LoVo (cell line): ENCODE data around the gene CNGA4.
"Not testable (repeated sequence)": the region's sequence is repeated elsewhere in the genome, so short reads cannot be mapped to it uniquely, and the experiment has no call there.

Source experiments
- DNase-seq: peaks from one replicate; pipeline ENCODE4 v3.0.0-alpha.2; 2016; ENCODE audit warnings: low spot score

The CNGA4 gene

DNA sequence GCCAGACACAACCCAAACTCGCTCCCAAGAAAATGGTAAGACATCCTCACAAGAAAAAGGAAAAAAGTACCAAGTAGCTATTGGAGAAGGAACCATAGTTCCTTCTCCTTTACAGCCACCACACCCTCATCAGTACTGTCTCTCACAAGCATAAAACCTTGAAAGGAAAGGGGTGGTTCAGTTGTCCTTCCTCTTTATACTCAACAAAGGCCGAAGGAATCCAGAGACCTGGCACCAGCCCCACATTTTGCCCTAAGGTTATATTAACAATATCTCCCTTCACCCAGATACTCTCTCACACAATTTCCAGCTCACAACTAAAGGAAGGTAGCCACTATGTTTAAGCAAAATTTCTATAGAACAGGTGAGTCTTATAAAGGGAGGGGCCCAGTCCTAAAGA lies 13.0 kb upstream of the CNGA4 start:
- no peak for DNase-seq

DNA sequence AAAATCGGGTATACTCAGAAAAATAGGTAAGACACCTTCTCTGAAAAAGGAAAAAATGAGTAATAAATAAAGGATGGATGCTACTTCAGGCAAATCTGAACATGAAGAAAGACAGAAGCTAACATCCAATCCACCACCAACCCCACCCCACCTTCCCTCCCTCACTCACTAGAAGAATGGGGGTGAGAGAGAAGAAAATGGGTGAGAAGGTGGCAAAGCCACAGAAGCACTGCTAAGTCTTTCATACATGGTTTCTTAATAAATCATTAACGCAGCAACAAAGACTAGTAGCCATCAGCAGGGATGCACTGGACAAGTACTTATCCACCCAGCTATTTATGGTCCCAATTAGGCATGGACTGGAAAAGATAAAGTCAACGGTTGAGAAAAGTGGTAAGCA lies 10.4 kb upstream of the CNGA4 start:
- no peak for DNase-seq

DNA sequence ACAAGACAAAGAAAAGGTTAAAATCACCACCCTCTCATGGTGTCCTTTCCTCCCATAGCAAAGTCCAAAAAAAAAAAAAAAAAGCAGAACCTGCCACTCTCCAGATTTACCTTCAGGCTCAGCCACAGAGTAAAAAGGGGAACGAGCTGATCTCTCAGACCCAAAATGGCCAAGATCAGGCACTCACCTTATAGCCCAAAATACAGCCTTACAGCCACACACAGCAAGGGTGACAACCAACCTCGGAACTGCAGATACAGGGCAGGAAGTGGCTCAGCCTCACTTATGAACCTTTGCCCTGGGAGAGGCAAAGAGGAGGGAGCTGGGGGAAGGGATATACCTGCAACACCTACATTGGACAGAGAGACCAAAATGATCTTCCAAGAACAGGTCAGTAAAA lies 9.0 kb upstream of the CNGA4 start:
- DNase-seq: peak; percentile 52

DNA sequence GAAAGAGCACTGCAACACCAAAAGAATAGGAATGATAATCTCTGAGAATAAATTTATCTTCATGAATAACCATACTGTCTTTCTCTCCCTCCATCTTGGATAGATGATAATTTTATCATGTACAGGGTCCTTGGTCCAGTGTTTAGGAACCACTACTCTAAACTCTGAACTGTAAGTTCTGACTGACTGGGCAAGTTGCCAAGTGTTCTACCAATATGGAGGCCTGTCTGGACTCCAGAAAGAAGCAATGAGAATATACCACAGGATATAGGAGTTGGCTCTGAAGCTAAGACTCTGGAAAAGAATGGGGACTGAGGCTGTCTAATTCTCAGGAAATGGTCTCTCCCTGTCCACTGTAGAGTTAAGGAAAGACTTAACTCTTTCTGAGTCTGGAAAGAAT lies 6.0 kb upstream of the CNGA4 start:
- DNase-seq: no peak

DNA sequence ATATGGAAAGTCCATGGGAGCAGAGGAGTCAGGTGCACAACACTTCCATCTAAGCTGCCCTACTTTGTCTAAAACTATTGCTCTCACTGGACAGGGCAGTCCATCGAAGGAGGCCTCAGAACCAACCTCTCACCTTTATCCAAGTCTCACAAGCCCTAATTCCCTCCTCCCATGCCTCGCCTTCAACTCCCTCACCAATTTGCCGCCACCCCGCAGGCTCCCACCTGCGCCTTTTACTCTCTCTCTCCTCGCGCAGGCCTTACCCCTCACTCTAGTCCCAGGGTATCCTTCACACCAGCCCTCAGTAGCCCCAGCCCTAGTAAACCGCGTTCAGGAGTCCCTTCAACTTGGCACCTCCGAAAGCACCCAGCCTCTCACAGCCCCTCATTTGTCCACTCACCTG lies 4.9 kb upstream of the CNGA4 start:
- no peak for DNase-seq

DNA sequence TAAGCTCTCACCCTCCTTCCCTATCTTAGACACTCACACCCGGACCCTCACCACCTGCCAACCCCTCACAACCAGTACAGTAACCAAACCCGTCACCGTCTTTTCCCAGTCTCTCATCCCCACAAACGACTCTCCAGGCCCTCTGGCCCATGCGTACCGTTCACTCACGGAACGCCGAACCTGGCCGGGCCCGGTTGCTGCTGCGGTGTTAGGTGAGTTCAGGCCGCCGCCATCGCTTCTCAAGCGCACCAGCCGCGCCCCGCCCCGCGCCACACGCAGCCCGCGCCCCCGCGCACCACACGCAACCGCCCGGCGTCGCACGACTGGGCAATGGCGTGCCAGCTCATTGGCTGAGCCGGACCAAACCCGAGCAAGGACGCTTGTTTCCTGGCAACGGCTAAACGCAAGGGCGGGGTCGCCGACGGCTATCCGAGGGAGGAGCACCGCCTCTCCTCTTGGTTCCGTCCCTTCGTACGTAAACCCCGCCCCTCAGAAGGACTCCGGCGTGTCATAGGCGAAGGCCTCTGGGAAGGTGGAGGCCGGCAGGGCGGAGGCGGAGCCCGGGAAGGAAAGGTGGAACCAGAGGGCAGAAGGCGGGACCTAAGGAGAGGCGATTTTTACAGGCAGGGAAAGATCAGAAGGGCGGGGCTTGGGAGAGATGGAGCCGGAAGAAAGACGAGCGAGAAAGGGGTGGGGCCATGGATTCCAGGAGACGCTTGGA lies 4.3 kb upstream of the CNGA4 start, which contains the start of gene FHIP1B:
TSS of gene FHIP1B (minus strand) at position 250 of the 721 bp plus-strand sequence. CDS start 10,120 bp downstream, outside the sequence.
- DNase-seq: peak; percentile 99

DNA sequence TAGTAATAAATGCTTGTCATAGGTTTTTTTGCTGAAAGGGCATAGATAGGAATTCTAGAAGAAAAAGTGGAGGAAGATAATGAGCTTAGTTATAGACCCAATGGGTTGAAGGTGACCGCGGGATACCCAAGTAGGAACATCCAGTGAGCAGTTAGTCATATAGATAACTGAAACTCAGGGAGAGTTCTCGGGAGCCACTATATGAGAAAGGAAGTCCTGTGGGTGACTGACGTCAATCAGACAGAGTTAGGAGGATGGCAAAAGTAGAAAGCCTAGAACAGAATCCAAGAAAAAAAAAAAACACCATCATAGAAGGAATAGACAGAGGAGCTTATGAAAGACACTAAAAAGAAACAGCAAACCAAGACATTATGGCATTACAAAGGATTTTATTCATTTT lies 1.6 kb upstream of the CNGA4 start:
- DNase-seq: no peak

DNA sequence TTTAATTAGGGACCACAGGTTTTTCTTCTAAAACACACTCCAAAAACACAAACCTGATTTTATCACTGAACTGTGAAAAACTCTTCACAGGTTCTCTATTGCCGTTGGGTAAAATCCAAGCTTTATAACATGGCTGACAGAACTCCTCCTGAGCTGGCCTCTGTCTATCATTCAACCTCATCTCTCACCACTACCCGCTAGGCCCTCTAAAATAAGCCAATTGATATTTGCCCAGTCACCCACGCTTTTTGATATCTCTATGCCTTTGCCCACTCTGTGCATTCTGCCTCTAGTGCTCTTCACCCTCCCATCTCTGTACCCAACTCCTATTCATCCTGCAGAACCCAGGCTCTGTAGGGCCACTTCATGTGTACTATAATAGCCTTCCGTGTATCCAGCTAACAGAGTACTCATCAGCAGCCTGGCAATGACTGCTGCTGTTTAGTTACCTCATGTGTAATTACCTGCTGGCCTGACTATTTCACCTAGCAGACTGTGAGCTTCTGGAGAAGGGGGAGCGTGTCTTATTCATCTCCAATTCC lies 1.1 kb upstream of the CNGA4 start:
- no peak for DNase-seq

DNA sequence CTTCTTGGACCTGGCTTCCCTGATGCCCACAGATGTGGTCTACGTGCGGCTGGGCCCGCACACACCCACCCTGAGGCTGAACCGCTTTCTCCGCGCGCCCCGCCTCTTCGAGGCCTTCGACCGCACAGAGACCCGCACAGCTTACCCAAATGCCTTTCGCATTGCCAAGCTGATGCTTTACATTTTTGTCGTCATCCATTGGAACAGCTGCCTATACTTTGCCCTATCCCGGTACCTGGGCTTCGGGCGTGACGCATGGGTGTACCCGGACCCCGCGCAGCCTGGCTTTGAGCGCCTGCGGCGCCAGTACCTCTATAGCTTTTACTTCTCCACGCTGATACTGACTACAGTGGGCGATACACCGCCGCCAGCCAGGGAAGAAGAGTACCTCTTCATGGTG lies 1.2 kb downstream of the CNGA4 start:
- no peak for DNase-seq

DNA sequence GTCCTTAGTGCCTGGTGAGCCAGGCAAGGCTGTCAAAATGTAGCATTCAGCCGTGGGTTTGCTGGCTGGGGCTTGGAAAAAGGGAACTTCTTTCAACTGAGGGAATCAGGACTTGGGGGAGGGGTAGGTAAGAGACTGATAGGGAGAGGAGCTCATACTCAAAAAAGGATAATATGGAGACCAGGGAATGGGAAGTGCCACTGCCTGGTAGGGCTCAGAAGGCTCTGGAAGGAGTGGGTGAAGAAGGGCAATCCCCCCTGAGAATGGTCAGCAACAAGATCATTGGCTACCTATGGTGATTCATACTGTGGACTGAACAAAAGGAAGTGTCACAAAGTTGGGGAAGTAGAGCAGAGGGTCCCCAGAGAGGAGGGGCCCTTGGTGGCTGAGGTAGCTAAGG lies 1.9 kb downstream of the CNGA4 start:
- DNase-seq: no peak

DNA sequence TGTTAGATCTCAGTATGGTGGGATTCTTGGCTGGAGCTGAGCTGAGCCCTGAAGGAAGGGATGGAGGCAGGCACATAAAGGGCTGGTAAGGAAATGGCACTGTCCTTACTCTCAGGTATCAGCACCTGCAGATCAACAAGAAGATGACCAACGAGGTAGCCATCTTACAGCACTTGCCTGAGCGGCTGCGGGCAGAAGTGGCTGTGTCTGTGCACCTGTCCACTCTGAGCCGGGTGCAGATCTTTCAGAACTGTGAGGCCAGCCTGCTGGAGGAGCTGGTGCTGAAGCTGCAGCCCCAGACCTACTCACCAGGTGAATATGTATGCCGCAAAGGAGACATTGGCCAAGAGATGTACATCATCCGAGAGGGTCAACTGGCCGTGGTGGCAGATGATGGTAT lies 2.4 kb downstream of the CNGA4 start:
- no peak for DNase-seq

DNA sequence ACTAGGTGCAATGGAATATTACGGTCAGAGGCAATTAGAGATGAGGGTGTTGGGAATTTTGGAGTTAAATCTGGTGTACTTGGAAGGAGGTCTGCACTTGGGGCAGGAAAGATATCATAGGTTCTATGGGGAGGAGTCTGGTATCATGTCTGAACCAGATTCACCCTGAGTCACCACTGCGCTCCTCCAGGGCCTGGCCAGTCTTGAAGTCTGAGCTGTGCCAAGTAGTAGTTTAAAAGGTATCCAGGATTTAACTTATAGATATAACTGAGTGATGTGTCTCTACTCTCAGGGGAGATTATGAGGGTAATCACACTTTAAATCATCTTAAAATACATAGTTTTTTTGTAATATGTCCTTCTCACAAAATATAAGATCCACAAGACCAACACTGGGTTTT lies 6.6 kb downstream of the CNGA4 start:
- no peak for DNase-seq

DNA sequence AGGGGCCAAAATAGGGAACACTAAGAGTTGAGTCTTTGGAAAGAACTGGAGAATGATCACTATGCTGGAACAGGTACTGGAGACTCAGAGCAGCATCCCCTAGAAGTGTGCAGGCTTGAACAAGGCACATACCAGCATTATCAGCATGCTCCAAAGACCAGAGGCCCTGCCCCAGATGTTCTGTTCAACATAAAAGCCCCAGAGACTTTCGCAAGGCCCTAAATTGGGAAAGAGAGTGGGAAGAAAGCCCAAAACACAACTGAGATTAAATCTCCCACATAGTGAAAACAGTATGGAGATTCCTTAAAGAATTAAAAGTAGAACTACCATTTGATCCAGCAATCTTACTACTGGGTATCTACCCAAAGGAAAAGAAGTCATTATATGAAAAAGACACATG lies 9.4 kb downstream of the CNGA4 start:
- no peak for DNase-seq

DNA sequence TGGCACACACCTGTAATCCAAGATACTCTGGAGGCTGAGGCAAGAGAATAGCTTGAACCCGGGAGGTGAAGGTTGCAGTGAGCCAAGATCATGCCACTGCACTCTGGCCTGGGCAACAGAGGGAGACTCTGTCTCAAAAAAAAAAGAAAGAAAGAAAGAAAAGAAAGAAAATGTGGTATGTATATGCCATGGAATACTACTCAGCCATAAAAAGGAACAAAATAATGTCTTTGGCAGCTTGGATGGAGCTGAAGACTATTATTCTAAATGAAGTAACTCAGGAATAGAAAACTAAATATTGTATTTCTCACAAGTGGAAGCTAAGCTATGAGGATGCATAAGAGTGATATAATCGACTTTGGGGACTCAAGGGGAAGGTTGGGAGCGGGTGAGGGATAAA lies 10.0 kb downstream of the CNGA4 start:
- not testable (repeated sequence) for DNase-seq

DNA sequence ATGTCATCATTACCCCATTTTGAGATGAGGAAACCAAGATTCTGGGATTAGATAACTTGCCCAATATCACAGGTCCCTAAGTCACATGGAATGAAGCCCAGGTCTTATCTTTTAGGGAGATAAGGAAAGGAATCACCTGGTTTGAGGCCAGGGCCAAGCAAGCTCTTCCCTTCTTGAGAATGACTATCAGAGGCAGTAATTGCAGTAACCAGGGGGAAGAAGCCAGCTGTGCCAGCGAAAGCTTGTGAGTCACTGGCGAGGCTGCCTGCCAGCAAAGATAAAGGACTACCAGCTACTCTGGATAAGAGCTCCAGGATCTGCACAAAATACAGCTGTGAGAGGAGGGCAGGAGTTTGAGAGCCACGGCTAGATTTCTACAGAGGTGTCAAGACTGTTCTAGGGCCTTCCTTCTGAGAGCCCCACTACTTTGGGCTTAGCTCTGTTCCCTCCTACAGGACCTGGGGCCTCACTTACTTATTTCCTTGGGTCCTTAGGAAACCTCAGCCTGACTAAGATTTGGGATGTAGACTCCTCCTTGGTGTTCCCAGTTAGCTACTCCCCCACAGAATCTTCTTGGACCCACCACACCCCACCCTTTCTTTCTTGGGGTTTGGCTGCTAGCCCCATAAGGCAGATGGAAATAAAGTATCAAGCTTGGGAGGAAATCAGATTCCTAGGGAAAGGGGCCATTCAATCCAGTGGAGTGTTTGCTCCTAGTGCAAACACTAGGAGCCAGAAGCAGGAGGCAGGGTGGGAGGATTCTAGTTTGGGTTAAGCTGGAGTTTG lies 11.1 kb downstream of the CNGA4 start:
- peak; percentile 43 for DNase-seq

DNA sequence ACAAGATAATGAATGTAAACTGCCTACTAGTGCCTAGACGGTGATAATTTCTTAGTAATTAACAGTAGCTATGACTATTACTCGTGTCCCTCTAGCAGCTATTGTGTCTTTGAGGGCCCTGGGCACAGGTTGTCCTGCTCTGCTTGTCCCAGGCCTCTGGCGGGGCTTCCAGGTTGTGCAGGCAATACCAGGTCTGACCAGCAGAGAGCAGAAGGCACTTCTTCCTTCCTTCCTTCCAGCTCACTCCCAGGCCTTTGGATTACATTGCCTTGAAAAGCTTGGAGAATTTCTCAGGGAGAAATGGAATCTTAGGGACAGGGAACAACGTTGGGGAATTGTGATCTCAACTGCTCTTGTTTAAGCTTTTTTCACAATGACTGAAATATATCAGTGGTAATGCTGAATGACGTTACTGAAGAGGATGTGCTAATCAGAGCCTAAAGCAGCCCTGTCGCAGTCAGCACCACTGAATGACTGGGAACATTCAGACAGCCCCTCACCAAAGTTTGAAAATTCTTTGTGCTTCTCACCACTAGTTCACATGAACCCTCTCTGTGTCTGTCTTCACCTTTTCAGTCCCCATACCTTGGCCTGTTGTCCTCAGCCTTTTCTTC lies 12.3 kb downstream of the CNGA4 start:
- DNase-seq: peak; percentile 49

DNA sequence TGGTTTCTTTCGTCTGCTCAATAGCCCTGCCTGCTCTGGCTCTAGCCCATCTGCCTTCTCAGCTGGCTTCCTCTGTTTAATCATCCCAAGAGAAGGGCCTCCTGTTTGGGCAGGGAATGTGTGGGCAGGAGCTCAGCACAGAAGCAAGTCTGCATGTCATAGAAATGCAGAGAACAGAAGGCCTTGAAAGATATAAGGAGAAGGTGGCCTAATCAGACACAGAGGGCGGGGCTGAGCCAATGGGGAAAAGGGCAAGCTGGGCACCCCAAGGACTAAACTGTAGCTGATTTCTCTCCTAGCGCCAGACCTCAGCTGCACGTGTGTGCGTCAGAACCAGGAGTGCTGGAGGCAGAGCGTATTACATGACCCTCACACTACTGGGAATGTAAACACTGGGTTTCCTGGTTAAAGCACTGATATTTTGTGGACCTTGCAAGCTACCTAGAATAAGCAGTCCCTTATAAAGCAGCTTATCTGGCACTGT lies 13.1 kb downstream of the CNGA4 start:
- no peak for DNase-seq

DNA sequence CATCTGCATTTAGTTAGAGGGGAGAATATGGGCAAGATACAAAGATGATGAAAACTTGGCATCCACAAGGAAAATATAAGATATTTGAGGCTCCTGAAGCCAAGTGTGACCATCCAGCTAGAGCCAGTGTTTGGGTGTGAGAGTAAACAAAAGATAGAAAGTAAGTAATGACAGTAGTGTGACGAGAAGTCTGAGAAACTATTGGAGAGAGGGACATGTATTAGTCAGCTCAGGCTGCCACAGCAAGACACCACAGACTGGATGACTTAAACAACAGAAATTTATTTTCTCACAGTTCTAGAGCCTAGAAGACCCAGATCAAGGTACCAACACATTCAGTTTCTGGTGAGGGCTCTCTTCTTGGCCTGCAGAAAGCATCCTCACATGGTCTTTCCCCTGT lies 14.3 kb downstream of the CNGA4 start:
- DNase-seq: no peak

DNA sequence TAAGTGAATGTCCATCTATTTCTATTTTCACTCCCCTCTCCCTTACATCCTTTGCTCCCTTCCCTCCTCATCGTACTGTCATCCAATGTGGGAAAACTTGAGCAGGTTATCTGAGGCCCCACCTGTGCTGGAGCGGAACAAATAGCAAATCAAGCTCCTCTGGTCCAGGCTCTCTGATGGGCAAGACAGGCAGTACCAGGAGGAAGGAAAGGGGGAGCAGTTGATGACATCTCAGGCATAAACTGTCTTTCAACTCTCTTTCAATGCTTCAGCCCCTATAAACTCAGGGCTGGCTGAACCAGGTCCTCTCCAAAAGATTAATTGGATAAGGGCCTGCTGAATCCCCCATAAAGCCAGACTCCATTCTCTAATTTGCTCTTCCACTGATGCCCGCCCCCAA lies 19.3 kb downstream of the CNGA4 start:
- no peak for DNase-seq

DNA sequence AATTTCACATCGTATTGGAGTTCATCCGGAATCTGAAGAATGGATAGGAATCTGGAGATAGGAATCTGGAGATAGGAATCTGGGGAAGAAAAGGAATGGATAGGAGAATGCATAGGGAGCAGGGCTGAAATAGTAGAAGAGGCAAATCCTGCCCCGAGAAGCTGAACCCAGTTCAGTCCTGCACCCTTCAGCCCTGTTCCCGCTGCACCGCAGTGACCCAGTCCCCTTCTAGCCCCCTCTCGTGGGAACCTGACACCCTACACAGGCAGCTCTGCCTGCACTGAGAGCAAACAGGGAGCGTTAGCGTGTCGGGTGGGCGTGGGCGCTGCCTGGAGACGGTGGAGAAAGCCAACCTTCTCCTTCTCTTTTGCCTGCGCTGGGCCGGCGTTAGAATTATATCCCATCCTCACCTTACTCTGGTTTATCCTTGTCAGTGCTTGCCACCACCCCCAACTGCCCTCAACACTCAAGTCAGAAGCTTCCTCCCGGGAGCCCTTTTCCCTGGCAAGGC lies 19.7 kb downstream of the CNGA4 start:
- DNase-seq: no peak

DNA sequence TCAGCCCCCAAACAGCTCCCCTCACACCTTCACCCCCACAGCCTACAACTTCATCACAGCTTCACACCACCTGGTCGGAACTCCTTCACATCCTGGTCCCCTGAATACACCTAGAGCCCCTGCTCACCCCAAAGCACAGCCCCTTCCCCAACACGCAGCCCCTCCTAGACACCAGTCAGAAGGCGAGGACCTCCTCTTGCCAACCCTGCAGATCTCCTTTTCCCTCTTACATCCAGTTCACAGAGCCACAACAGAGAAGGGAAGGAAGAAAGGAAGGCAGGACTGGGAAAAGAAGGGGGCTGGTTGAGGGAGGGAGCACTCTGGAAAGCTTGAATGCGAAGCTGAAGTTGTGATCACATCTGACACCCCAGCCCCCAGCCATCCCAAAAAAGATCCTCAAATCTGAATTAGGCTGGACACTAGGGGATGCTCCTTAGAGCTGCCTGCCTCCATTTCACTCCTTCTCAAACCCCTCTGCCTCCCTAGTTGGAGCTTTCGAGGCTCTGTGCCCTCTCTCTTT lies 21.4 kb downstream of the CNGA4 start:
- DNase-seq: no peak

DNA sequence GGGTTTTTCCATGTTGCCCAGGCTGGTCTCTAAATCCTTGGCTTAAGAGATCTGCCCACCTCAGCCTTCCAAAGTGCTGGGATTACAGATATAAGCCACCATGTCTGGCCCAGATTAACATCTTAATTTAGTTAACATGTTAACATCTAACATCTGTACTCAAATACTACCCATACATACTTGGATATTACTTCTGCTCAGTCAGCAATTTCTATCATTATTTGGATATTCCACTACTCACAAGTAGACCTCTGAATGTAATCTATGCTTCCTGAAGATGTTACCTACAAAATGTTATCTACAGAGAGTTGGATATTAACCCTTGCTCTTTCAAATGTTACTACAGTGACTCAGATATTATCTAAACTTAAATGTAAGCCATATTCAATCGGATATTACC lies 24.8 kb downstream of the CNGA4 start:
- DNase-seq: no peak
